GM18873 (cell line): ENCODE measurements around the gene ADAMTSL5.
"Not testable (repeated sequence)": the region's sequence is repeated elsewhere in the genome, so short reads cannot be mapped to it uniquely, and the experiment has no call there.

Source experiments
- ATAC-seq: cut with Tn5 transposase; IDR thresholded peaks from one replicate; pipeline ENCODE4 v1.9.1; 2021; ENCODE audit warnings: mild to moderate bottlenecking, moderate library complexity, moderate number of reproducible peaks; ENCODE audit not compliant: unreplicated experiment, low FRiP score

Gene ADAMTSL5

DNA sequence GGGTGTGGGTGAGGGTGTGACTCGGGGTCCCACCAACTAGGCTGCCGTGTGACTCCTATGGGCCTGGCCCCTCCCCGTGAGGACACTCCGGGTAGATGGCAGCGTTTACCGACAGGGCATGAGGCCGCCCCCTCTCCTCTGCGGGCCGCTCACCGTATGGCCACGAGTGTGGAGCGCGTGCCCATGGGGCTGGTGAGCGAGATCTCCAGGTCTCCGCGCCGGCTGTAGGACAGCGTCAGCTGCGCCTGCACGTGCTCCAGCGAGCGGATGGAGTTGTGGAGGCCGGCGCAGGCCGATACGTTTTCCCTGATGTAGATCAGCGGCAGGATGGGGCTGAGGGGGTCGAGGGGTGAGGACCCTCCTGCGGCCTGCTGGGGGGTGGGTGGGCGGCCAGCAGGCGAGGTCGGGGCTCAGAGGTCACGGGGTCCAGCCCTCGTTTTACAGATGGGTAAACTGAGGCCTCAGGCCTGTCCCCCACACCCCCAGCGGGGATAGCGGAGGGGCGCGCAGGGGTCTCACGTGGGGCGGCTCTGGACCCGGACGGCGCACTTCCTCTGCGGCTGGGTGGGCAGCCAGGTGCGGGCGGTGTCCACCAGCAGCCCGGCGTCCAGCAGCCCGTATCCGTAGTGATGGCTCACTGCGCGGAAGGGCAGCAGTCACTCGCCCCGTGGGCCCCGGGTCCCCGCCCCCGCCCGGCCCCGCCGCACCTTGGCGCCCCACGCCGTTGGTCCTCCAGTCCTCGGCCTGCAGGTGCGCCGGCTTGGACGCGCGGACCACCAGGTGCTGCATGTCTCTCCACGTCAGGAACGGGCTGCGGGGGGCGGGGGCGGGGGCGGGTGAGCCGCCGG is 29.5 kb downstream of the ADAMTSL5 start:
- ATAC-seq: no peak

GRCh38 chr19:1482361-1483130 is 30.3 kb downstream of the ADAMTSL5 start:
- no peak for ATAC-seq

DNA sequence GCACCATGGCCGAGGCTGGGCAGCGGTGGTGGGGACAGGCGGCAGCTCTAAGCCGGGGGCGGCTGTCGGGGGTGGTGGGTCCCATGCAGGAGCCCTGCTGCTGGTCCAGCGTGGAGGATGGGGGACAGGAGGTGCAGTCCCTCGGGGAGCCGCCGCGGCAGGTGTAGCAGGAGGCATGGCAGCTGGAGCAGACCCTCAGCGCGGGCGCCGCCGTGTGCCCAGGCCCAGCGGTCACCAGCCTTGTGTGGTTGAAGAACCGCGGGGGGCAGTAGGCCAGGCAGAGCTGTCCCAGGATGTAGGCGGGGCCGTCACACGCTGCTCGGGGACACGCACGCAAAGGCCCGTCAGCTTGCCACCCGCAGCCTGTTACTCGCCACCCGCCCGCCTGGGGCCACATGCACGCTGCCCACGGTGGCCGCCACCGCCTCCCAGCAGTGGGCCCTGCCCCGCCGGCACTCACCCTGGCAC is 30.9 kb downstream of the ADAMTSL5 start:
- no peak for ATAC-seq

DNA sequence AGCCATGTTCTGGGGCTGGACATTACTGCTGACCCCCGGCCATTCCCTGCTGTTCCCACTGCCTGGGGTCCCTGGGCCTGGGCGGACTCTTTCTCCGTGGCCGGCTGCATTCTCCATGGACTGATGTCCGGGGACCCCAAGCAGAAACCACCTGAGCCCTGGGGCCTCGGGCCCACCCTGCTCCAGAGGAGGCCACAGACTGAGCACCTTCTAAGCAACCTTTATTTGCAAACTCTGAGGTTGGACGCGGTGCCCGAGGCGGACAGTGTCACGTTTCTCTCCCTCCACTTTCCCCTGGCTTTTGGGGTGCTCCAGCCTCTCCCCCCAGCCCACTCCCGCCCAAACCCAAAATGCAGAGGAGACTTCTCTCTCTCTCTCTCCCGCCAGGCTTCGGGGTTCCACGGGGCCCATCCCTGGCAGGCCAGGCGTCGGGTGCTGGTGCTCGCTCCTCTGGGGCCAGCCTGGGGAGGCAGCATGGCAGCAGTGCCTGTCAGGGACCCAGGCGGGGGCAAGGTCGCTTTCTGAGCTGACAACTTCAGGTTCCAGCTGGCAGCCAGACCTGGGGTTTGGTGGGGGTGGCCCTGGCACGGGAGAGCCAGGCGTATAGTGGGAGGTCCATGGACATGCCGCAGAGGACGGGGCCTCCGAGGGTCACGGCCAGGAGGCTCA is 31.5 kb downstream of the ADAMTSL5 start:
- no peak for ATAC-seq

- peak; percentile 68 for ATAC-seq
Measured at GRCh38 chr19:1478934-1479707, 33.7 kb downstream of the ADAMTSL5 start, which contains the start of gene C19orf25. C19orf25 (minus strand) TSS chr19:1479215; CDS start chr19:1478903, 312 bp downstream.

DNA sequence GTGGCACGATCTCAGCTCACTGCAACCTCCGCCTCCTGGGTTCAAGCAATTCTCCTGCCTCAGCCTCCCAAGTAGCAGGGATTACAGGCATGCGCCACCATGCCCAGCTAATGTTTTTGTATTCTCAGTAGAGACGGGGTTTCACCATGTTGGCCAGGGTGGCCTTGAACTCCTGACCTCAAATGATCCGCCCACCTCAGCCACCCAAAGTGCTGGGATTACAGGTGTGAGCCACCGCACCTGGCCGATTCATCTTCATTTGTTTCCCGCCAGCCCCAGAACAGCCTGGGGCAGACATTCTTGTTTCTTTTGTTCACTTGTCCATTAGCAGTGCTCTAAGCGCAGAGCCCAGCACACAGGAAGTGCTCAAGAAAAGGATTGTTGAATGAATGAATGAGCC is 35.8 kb downstream of the ADAMTSL5 start:
- not testable (repeated sequence) for ATAC-seq

DNA sequence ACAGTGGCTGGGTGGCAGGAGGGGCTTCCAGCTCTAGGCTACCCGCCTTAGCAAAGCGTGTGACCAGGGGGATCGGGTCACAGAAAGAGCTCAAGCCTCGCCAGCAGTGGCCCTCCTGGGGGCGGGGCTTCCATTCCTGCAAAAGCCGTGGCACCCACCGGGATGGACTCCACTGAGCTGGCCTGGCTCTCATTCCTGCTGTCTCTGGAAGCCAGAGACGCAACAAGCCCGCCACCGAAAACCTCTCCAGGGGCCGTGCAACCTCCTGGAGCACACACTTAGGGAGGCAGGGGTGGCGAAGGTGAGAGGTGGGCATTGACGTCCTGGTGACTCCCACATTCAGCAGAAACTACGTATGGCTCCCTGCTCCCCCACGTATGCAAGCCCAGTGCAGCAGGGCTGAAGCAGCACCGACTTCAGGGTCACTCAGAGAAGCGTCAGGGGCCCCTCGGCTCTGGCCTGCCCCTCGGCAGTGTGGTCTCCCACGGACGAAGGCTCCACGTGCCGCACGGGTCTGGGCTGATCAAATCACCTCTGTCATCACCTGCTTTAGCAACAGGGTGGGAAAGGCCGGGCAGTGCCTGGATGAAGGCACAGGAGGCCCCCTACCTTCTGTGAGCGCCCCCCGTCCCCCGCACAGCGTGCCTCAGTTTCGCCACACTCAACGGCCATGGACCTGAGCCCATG is 36.9 kb downstream of the ADAMTSL5 start:
- ATAC-seq: no peak

GRCh38 chr19:1474765-1475351 is 38.0 kb downstream of the ADAMTSL5 start:
- ATAC-seq: no peak

DNA sequence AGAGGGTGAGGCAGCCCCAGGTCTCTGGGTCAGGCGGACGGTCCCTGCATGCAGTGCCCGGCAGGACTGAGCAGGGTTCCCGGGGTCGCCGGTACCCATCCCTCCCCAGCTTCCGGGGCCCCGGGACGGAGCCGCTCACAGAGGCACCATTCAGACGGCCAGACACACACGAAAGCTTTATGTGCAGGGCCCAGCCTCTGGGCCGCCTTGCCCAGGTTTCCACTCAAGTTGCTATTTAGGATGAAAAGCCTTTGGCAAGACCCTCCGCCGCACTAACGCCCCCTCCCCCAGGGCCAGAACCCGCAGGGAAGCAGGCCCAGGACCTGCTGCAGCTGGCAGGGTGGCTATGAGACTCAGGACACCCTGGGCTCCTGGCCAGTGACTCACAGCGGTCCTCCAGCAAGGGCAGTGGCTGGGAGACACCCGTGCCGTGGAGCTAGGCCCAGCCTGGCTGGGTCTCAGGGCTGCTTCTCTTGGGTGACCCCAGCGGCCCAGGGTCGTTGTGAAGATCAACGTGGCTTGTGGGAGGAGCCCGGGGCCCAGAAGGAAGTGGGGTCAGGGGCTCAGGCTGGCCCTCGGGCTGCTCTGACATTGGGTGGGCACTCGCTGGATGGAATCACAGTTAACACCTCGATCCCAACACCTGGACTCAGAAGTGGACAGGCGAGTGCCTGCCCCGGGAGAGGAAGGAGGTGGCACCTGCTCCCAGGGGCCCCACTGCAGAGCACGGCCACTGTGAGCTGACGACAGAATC is 38.6 kb downstream of the ADAMTSL5 start:
- no peak for ATAC-seq

DNA sequence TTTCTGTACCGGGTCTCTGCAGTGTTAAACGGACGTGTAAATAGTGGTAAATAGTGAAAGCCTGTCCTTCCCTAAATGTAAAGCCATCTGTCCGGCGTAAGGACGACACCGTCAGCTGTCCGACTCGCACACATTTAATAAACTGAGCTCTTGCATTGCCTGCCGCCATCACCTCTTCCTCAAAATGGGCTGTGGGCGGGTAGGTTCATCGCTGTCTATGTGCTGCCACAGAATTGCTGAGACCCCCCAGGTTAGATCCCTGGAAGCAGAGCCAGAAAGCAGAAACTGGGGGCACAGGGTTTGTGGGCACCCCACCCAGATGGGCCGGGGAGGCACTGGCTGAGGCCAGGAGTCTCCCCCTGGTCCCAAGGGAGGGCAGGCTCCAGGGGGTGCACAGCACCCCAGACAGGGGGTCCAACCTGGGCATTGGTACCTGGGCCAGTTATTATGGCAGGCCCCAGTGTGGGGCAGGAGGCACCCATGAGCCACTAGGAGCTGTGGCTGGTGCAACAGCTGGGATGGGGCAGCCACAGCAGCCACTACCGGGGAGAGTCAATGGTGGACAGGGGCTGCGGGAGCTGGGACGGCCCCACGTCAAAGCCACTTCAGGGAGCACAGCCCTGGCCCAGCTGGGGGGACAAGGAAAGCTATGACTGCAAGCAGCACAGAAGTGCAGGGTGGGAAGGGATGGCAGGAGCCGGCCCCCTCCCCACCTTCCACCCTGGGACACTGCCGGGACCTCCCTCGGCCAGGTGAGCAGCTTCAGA is 39.6 kb downstream of the ADAMTSL5 start:
- ATAC-seq: no peak

GRCh38 chr19:1472231-1473084 is 40.4 kb downstream of the ADAMTSL5 start:
- no peak for ATAC-seq

- no peak for ATAC-seq
Measured at GRCh38 chr19:1471515-1472160, 41.2 kb downstream of the ADAMTSL5 start.

DNA sequence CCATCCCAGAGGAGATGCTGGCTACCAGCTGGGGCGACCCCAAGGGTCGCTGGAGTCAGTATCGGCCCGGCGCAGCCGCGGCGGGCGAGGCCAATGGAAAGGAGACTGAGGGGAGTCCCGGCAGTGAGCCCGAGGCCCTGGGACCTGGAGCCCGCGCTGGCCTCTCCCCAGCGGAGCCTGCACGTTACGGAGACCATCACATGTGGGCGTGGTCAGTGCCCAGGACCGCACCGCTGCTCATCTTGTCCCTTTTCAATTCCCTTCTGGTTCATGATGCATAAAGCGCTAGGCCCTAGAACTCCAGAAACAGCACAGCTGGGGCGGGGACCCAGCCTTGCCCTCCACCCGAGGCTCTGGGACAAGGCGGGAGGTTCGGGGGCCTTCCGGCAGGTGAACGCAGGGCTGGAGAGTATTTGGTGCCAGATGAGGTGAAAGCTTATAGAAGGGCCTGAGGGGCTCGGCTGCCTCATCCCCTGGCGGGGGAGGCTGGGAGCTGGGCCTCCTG is 41.8 kb downstream of the ADAMTSL5 start:
- no peak for ATAC-seq

- no peak for ATAC-seq
Measured at GRCh38 chr19:1470305-1471009, 42.4 kb downstream of the ADAMTSL5 start.

- ATAC-seq: no peak
Measured at GRCh38 chr19:1470055-1470304, 42.8 kb downstream of the ADAMTSL5 start.
